A204.1 (cell line): ENCODE data around the gene AMZ1.
"Not testable (repeated sequence)": the region's sequence is repeated elsewhere in the genome, so short reads cannot be mapped to it uniquely, and the experiment has no call there.

Experiments used
- FAIRE-seq: peaks from 2 replicates; lab custom pipeline; 2012; peaks lifted over from hg19 to GRCh38; lab: Jason Lieb, UNC

AMZ1 gene

GRCh38 chr7:2728316-2729030, 40.5 kb downstream of the AMZ1 start:
- no peak for FAIRE-seq

GRCh38 chr7:2729031-2729892, 41.3 kb downstream of the AMZ1 start:
- no peak for FAIRE-seq

- no peak for FAIRE-seq
These were observed 42.1 kb downstream of the AMZ1 start for GRCh38 chr7:2729893-2730716.

GRCh38 chr7:2730846-2731770, 43.1 kb downstream of the AMZ1 start:
- FAIRE-seq = no peak

GRCh38 chr7:2732388-2732787, 44.4 kb downstream of the AMZ1 start:
- FAIRE-seq = no peak

- FAIRE-seq = no peak
These were observed 45.1 kb downstream of the AMZ1 start for GRCh38 chr7:2732959-2733584.

- FAIRE-seq = no peak
These were observed 46.2 kb downstream of the AMZ1 start for GRCh38 chr7:2734084-2734686.

- FAIRE-seq = no peak
These were observed 47.0 kb downstream of the AMZ1 start for GRCh38 chr7:2734751-2735571.

- no peak for FAIRE-seq
These were observed 47.7 kb downstream of the AMZ1 start for GRCh38 chr7:2735744-2736143.

- no peak for FAIRE-seq
These were observed 48.5 kb downstream of the AMZ1 start for GRCh38 chr7:2736411-2736914.

- not testable (repeated sequence) for FAIRE-seq
These were observed 49.2 kb downstream of the AMZ1 start for GRCh38 chr7:2737005-2737743.

GRCh38 chr7:2737771-2738540, 50.0 kb downstream of the AMZ1 start:
- no peak for FAIRE-seq

- FAIRE-seq = no peak
These were observed 51.0 kb downstream of the AMZ1 start for GRCh38 chr7:2738766-2739549.

- not testable (repeated sequence) for FAIRE-seq
These were observed 55.7 kb downstream of the AMZ1 start for GRCh38 chr7:2743523-2744185.

GRCh38 chr7:2748684-2749083, 60.7 kb downstream of the AMZ1 start:
- not testable (repeated sequence) for FAIRE-seq

- no peak for FAIRE-seq
These were observed 62.0 kb downstream of the AMZ1 start for GRCh38 chr7:2750004-2750407.

- FAIRE-seq = no peak
These were observed 63.1 kb downstream of the AMZ1 start for GRCh38 chr7:2751086-2751485.
